T47D (cell line): ENCODE measurements around the gene FLNC.

ENCODE experiments used
- DNase-seq, 2 experiments: peaks; one replicate each; pipeline versions ENCODE4 v3.0.0 to v3.0.0-alpha.2; 2011 to 2012; ENCODE audit warnings: low read depth in 1 of 2, low spot score in 1 of 2
- JUND ChIP-seq: IDR thresholded peaks from 2 replicates; pipeline ENCODE4 v1.6.1; 2012; ENCODE audit warnings: low read depth
- in situ Hi-C: cut with HindIII; loops from 2 replicates; pipeline ENCODE4 v1.10.0; 2016; ENCODE audit warnings: low sequenced_read_pairs, low pct_unique_long_range_greater_than_20kb

Gene FLNC, protein sequence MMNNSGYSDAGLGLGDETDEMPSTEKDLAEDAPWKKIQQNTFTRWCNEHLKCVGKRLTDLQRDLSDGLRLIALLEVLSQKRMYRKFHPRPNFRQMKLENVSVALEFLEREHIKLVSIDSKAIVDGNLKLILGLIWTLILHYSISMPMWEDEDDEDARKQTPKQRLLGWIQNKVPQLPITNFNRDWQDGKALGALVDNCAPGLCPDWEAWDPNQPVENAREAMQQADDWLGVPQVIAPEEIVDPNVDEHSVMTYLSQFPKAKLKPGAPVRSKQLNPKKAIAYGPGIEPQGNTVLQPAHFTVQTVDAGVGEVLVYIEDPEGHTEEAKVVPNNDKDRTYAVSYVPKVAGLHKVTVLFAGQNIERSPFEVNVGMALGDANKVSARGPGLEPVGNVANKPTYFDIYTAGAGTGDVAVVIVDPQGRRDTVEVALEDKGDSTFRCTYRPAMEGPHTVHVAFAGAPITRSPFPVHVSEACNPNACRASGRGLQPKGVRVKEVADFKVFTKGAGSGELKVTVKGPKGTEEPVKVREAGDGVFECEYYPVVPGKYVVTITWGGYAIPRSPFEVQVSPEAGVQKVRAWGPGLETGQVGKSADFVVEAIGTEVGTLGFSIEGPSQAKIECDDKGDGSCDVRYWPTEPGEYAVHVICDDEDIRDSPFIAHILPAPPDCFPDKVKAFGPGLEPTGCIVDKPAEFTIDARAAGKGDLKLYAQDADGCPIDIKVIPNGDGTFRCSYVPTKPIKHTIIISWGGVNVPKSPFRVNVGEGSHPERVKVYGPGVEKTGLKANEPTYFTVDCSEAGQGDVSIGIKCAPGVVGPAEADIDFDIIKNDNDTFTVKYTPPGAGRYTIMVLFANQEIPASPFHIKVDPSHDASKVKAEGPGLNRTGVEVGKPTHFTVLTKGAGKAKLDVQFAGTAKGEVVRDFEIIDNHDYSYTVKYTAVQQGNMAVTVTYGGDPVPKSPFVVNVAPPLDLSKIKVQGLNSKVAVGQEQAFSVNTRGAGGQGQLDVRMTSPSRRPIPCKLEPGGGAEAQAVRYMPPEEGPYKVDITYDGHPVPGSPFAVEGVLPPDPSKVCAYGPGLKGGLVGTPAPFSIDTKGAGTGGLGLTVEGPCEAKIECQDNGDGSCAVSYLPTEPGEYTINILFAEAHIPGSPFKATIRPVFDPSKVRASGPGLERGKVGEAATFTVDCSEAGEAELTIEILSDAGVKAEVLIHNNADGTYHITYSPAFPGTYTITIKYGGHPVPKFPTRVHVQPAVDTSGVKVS (N-terminal part only)

DNA sequence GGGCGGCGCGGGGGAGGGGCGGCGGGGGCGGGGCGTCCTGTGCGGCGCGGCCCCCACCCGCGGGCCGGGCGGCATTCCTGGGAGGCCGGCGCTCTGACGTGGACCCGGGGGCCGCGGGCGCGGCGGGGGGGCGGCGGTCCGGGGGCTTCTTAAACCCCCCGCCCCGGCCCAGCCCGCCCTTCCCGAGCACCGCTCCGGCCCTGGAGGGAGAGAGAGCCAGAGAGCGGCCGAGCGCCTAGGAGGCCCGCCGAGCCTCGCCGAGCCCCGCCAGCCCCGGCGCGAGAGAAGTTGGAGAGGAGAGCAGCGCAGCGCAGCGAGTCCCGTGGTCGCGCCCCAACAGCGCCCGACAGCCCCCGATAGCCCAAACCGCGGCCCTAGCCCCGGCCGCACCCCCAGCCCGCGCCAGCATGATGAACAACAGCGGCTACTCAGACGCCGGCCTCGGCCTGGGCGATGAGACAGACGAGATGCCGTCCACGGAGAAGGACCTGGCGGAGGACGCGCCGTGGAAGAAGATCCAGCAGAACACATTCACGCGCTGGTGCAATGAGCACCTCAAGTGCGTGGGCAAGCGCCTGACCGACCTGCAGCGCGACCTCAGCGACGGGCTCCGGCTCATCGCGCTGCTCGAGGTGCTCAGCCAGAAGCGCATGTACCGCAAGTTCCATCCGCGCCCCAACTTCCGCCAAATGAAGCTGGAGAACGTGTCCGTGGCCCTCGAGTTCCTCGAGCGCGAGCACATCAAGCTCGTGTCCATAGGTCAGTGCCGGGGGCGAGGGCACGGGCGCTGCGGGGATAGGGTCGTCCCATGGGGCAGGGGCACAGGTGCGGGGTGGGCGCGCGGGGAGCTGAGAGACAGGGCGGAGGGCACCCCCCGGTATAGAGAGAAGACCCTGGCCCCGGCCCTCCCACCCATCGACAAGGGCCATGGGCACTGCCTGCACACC, at the start of gene FLNC:
FLNC (plus strand) TSS at position 176 of the 947 bp plus-strand sequence; CDS start at position 408, 232 bp downstream.
- peak; percentile 37 to 49 for DNase-seq
- in situ Hi-C loops: no loop called here
- no peak for TF ChIP-seq JUND

DNA sequence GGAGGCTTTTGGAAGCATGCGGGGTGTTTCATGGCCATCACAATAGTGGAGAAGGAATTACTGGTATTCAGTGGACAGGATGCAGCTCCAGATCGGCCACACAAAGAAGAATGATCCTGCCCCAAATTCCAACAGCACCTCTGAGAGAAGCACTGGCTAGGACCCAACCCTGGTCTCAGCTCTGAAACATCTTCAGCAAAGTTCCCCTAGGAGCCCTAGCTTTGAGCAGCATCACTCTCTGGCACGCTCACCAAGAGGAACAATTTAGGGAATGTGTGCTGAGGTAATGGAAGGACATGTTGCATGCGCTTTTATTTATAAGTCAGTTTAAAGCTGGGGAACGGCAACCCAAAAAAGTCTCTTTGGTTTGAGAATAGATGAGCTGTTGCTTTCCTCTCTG, 49.1 kb upstream of the FLNC start:
- DNase-seq: no peak
- TF ChIP-seq JUND: no peak
- in situ Hi-C loops: no loop called here

DNA sequence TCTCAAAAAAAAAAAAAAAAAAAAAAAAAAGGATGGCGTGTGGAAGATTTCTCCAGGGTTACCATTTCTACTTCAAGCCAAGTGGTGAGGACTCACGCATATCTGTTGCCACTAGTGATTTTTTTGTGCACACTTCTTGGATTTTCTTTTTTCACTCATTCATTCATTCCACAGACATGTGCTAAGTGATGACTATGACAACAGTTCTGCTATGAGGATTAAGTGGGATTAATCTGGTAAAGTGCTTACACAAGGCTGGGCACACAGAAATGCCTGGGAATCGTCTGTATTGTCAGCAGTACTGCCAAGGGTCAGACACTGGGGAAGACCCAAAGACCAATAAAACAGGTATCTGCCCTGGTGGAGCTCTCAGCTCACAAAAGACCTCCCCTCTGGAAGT, 48.4 kb upstream of the FLNC start:
- DNase-seq: no peak
- in situ Hi-C loops: no loop called here
- no peak for TF ChIP-seq JUND

DNA sequence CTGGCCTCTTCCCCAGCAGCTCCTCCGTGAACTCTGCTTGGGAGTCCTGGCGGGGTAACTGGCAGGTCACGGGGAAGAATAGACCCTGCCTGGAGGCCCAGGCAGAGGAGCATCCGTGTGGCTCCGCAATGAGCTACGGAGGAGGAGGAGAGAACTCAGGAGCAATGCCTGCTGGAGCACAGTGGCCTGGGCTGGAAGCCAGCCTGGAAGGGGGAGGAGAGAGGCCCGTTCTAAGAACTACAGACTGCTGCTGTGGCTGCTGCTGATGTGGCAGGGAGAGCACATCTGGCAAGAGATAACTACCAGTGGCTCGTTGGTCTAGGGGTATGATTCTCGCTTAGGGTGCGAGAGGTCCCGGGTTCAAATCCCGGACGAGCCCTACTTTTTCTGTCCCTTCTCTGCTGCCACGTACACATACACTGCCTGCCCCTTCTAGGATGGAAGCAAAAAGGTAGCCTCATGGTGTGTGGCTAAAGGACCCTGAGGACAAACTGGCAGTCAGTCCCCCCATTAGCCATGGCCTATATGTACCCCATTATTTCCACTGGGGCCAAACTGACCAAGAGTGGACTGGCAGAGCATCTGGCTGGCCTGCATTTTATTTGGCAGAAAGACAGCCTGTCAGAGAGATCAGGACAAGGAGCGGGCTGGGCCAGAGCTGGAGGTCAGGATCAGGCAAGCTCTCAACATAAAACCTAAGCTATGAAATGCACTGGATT, 46.9 kb upstream of the FLNC start:
- in situ Hi-C loops: no loop called here
- DNase-seq: no peak
- TF ChIP-seq JUND: no peak

DNA sequence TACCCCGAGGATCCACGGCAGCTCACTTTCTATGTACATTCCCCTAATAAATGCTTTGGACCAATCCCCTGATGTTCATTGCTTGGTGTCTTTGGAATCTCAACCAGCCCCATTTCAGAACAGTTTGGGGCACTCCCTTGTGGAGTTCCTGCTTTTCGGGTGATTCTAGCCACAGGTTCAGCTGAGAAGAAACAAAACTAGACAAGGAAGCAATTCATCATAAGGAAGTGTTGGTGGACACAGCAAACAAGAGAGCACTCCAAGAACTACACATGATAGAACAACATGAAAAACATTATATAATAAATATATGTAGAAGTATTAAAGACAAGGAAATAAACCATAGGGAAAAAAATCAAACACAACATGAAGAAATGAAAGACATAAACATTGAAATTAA, 44.5 kb upstream of the FLNC start:
- TF ChIP-seq JUND: no peak
- DNase-seq: no peak
- in situ Hi-C loops: no loop called here

DNA sequence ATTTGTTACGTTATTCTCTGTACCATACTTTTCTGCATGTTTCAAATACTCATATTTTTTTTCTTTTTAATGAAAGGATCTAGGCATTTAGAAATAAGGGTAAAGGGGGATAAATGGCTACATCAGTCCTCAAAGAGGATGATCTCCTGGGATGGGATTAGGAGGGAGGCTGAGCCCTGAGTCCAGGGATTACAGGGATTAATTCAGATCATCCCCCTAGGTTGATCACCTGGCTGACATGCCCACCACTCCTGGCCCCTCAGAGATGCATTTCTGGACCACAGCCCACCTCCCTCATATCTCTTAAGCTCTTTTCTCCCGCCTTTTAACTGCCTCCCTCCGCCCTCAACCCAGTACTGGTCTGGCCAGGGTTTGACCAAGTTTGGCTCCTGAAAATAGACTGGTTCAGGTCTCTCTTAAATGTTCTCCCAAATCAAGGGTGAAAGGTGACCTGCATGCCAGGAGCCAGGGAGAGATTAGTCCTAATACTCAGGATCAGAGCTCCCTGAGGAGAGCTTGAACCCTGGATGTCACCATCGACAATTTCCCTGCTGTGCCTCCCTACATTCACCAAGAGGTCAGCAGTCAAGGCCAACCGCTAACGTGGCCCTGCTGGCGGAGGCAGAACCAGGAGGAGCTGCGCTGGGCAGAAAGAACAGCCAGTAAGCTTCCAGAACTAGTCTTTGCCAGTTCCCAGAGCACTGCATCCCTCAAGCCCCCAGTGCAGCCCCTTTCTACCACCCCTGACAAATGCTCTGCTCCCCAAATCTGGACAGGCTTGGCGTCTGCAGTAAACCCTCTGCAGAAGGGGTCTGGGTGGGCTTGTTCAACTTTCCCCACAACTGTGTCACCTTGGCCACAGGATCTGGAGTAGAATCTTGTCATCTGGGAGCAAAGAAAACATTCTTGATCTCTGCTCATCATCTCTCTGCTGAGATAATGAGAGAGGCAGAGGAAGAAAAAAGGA, 41.5 kb upstream of the FLNC start:
- in situ Hi-C loops: no loop called here
- no peak for TF ChIP-seq JUND
- no peak for DNase-seq

DNA sequence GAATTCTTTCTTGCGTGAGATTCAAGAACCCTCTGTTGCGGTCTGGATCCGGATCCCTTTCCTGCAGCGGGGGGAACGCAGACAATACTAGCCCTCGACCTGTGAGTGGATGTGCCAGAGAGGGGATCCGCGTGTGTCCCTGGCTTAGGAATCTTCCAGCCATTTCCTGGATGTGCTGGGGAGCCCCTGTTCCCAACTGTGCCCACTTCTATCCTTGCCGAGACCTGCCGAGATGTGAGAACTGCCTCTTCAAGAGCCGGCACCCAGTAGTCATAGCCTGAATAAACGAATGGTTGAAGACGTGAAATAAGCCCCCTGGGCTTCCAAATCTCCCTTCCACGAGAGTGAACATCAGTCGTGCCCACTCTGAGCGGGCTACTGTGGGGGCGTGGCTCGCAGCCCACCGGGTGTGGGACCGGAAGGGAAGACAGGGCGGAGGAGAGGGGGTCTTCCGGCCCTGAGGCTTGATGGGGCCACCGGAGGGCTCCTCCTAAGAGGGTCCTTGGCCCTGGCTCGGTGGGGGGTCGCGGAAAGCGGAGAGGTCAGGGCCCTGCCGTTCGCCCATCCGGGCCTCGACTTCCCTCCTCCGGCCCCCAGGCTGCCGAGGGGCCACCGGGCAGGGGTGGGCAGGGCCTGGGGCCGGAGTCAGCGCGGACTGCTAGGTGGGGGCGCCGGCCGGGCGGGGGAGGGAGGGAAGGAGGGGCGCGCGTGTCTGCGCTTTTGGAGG, 39.7 kb upstream of the FLNC start:
- DNase-seq: no peak
- TF ChIP-seq JUND: no peak
- in situ Hi-C loops: no loop called here

DNA sequence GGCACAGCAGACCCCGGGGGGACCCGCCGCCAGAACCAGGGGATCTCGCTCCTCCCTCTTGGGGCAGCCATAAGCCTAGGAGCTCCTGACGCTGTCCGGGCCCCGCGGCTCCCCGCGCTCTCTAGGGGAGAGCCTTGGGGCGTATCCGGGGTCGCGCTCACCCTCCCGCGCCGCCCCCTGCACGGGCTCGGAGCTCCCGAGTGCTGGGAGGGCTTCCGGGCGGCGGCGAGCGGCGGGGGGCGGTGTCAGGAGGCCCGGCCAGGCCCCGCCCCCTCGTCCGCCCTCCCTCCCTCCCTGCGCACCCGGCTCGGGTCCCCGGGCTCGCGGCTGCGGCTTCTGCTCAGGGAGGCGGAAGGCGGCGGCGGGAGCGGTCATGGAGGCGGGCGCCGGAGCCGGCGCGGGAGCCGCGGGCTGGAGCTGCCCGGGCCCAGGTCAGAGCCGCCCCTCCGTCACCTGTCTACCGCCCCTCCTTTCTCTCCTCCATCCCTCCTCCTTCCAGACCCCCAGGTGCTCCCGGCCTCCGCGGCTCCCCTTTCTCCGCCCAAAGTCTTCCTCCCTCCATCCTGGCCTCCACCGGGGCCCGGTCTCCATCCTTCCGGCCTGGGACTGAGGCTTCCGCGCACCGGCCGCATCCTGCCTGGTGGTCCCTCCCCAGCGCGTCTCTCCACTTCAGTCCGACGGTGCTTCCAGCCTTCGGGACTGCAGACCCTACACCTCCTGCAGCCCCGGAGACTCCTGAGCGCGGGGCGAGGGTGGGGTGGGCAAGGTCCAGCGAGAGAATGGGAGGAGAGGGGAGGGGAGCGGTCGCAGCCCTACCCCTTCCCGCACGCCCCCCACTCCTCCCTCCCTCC, 38.9 kb upstream of the FLNC start, which contains the start of gene CCDC136:
CCDC136 (plus strand) TSS at position 848 of the 851 bp plus-strand sequence. CDS start 444 bp downstream, outside the sequence.
- no peak for TF ChIP-seq JUND
- DNase-seq: peak; percentile 46 to 59
- in situ Hi-C loops: no loop called here

DNA sequence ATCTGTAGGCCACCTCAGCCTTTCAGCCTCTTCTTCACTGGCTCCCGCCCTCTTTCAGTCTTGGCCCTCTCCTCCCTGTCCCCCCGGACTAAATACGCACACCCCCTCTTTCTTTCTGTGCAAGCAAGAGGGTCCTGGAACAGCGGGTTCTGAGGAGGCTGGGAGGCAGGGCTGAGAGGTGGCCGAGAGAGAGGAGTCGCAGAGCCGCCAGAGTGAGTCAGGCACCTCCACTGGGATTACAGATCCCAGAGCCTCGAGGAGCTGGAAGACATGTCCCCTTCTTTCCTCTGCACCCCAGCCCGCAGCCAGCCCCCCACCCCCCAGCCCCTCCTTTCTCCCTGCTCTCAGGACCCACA, 38.3 kb upstream of the FLNC start:
- no peak for TF ChIP-seq JUND
- in situ Hi-C loops: no loop called here
- DNase-seq: no peak
